Hematopoietic multipotent progenitor cell treated with erythropoietin and hydrocortisone succinate and interleukin-3 and kit ligand, for 4 days (in vitro differentiated cells): ENCODE data around the gene OGDH.
"Not testable (repeated sequence)": the region's sequence is repeated elsewhere in the genome, so short reads cannot be mapped to it uniquely, and the experiment has no call there.

Experiments used
- DNase-seq: peaks from one replicate; pipeline ENCODE4 v3.0.0-alpha.2; 2015

The OGDH gene

GRCh38 chr7:44606341-44607140 lies at the start of gene OGDH:
TSS of gene OGDH (plus strand) at chr7:44606627. CDS start at chr7:44624344, 17,717 bp downstream.
- DNase-seq = peak; percentile 99

- DNase-seq = no peak
These were observed 48.9 kb upstream of the OGDH start for GRCh38 chr7:44557485-44557884.

- no peak for DNase-seq
These were observed 46.9 kb upstream of the OGDH start for GRCh38 chr7:44559485-44559884.

GRCh38 chr7:44561481-44561880 lies 44.9 kb upstream of the OGDH start:
- DNase-seq = no peak

- peak; percentile 33 for DNase-seq
These were observed 44.3 kb upstream of the OGDH start for GRCh38 chr7:44561962-44562621.

GRCh38 chr7:44562622-44562962 lies 43.8 kb upstream of the OGDH start:
- not testable (repeated sequence) for DNase-seq

GRCh38 chr7:44563171-44563679 lies 43.2 kb upstream of the OGDH start:
- DNase-seq = no peak

GRCh38 chr7:44564606-44565005 lies 41.8 kb upstream of the OGDH start:
- no peak for DNase-seq

GRCh38 chr7:44565097-44565794 lies 41.2 kb upstream of the OGDH start:
- peak; percentile 79 for DNase-seq

GRCh38 chr7:44565795-44566559 lies 40.5 kb upstream of the OGDH start:
- DNase-seq = peak; percentile 77

- DNase-seq = no peak
These were observed 39.7 kb upstream of the OGDH start for GRCh38 chr7:44566680-44567079.

- no peak for DNase-seq
These were observed 38.5 kb upstream of the OGDH start for GRCh38 chr7:44567884-44568283.

GRCh38 chr7:44568771-44569560 lies 37.5 kb upstream of the OGDH start:
- DNase-seq = no peak

- no peak for DNase-seq
These were observed 36.5 kb upstream of the OGDH start for GRCh38 chr7:44569959-44570358.

GRCh38 chr7:44572771-44573170 lies 33.7 kb upstream of the OGDH start:
- DNase-seq = no peak

GRCh38 chr7:44573464-44574286 lies 32.8 kb upstream of the OGDH start, which contains the start of gene DDX56:
TSS of gene DDX56 (minus strand) at chr7:44573908. CDS start at chr7:44573895, 13 bp downstream.
- DNase-seq = peak; percentile 98

GRCh38 chr7:44574287-44574872 lies 32.0 kb upstream of the OGDH start:
- peak; percentile 26 for DNase-seq

GRCh38 chr7:44575054-44575453 lies 31.4 kb upstream of the OGDH start:
- no peak for DNase-seq

GRCh38 chr7:44576228-44576627 lies 30.2 kb upstream of the OGDH start:
- no peak for DNase-seq
